HG02870 (cell line): Measurements from ENCODE around the gene GPR62.
"Not testable (repeated sequence)": the region's sequence is repeated elsewhere in the genome, so short reads cannot be mapped to it uniquely, and the experiment has no call there.

ENCODE experiments used
- ATAC-seq: cut with Tn5 transposase; IDR thresholded peaks from one replicate; pipeline ENCODE4 v1.9.1; 2021; ENCODE audit warnings: mild to moderate bottlenecking, moderate library complexity; ENCODE audit not compliant: unreplicated experiment

Gene GPR62

DNA sequence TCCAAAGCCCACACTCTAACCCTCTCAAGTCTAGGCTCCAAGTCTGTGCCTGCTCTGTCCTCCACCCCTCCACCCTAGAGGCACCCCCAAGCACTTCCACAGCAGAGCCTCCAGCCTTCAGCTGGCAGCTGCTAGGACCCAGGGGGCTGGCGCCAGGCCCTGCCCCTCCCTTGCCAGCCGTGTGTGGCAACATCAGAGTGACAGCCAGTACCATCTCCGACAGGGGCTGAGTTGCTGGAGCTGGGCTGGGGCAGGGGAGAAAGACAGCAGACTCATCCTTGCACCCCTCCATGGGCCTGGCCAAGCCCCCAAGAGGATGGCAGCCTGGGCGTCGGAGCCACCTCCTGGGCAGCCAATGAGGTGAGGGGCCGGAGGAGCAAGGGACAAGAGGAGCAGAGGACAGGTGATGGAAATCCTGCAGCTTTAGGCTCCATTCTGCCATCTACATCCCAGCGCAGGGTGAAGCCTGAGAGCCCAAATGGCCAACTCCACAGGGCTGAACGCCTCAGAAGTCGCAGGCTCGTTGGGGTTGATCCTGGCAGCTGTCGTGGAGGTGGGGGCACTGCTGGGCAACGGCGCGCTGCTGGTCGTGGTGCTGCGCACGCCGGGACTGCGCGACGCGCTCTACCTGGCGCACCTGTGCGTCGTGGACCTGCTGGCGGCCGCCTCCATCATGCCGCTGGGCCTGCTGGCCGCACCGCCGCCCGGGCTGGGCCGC, at the start of gene GPR62:
Gene GPR62, plus strand, starts transcription at position 207 of the 718 bp plus-strand sequence. Its CDS starts 272 bp downstream, at position 479.
- ATAC-seq = no peak

DNA sequence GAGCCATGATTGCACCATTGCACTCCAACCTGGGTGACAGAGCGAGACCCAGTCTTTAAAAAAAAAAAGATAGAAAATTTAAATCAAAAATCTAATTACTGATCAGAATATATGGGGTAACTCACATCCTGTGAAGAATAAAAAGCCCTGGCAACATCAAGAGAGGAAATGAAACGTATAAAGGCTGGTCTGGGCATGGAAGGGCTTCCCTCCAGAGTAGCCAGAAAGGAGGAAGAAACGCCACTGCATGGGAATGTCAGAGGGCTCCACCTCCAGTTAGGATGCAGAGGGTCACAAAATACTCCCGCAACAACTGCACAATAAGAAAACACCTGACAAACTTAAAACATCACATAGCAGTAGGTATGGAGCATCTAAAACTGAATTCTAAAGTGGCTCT, 47.2 kb upstream of the GPR62 start:
- ATAC-seq = no peak

- ATAC-seq = no peak
Measured at GRCh38 chr3:51916418-51916817, 38.8 kb upstream of the GPR62 start.

DNA sequence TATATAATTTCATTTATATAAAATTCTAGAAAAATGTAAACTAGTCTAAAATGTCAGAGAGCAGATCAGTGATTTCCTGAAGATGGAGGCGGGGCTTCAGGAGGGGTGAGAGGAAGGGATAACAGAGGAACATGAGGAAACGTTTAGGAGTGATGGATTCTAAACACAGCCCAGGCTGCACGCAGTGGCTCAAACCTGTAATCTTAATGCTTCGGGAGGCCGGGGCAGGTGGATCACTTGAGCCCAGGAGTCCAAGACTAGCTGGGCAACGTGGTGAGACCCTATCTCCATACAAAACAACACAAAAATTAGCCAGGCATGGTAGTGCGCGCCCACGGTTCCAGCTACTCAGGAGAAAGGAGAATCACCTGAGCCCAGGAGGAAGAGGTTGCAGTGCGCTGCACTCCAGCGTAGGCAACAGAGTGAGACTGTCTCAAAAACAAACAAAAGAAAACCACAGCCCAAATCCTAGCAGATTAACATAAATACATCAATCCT, 34.1 kb upstream of the GPR62 start:
- ATAC-seq = no peak

DNA sequence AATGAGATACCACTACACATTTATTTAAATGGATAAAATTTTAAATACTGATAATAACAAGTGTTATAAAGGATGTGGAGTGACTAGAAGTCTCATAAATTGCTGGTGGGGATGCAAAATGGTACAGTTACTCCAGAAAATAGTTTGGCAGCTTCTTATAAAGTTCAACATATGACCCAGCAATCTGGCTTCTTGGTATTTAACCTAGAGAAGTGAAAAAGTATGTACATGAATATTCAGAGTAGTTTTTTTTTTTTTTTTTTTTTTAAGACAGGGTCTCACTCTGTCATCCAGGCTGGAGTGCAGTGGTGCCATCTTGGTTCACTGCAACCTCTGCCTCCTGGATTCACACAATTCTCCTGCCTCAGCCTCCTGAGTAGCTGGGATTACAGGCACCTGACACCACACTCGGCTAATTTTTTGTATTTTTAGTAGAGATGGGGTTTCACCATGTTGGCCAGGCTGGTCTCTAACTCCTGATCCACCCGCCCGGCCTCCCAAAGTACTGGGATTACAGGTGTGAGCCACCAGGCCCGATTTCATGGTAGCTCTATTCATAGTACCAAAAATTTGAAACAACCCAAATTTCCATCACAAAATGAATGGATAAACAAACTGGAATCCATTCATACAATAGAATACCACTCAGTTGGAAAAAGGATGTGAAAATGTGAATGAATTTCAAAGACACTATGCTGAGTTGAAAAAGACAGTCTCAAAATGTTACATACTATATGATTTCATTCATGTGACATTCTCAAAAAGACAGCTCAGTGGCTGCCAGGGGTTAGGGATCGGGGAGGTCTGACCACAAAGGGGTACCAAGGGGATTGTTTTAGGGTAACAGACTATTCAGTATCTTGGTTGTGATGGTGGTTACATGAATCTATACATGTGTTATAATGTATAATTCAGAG, 27.9 kb upstream of the GPR62 start:
- ATAC-seq = no peak

DNA sequence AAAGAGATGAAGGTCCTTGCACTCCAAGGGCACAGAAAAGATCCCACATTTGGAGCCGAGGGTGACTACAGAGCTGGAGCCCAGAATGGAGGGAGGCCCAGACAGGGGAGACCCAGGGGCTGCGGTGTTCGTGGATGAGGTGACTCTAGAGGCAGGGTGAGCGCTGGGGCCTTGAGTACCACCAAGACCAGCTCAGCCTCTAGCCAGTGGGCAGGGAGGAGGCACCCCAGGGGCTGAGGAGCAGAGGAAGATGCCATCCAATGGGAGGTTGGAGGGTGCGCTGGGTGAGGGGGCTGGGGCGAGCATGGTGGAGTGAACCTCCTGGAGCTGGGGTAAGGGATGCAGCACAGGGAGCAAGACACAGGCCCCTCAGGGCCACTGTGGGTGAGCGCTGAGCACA, 26.7 kb upstream of the GPR62 start:
- ATAC-seq = no peak

DNA sequence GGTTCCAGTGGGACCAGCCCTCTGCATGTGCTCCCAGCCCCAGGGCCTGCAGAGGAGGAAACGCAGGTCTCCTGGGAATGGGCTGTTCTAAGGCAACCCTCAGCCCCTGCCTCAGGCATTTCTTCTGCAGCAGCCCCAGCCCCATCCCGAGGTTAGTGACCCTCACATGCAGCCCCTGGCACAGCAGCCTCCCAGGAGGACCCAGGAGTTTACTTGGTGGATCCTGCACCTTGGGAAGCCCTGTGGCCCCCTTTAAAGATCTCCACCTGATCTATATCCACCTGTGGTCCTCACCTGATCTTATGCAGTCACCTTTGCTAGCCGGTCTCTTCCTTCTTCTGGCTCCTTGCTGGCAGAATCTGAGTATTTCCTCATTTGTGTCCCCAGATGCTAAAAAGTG, 26.2 kb upstream of the GPR62 start:
- ATAC-seq = not testable (repeated sequence)

DNA sequence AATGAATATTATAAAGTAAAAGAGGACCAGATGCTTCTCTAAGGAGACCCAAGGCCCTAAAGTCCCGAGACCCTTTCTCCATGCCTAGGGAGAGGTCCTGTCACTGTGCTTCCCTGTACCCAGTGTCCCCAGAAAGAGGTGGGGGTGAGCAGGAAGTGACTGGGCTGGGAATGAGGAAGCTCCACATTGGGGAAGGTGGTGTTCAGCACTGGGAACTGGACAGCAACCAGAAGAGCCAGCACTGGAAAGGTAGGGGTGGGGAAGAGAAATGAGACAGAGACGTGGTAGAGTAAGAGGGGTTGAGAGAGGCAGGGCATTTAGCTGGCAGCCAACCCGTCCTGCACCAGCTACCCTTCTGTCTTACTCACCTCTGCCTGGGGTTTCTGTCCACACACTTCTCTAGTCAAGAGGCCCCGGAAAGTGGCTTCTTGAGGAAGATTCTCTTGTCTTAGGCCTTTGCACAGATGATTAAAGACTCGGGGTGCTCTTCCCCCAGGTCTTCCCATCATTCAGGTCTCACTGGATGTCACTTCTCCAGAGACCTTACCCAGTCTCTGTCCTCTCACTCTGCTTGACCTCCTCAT, 25.7 kb upstream of the GPR62 start:
- ATAC-seq = no peak

- no peak for ATAC-seq
Measured at GRCh38 chr3:51930439-51930838, 24.7 kb upstream of the GPR62 start.

DNA sequence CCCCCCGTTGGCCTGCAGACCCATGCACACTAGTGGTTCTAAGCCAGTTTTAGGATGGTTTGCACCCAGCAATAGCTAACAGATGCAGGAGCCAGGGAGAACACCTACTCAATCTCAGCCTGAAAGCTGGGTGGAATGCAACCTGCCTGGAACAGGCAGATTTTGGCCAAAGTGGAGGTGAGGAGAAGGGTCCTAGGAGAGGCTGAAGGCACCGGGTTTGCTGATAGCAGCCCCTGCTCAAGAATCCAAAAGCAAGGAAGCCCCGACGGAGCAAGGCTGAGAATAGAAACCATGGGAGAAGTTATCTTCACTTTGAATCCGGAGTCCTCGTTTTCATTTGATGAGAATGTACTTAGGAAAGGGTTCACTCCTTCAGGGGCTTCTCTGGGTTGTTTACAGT, 23.4 kb upstream of the GPR62 start:
- ATAC-seq = no peak

GRCh38 chr3:51932471-51933370, 22.5 kb upstream of the GPR62 start:
- no peak for ATAC-seq

DNA sequence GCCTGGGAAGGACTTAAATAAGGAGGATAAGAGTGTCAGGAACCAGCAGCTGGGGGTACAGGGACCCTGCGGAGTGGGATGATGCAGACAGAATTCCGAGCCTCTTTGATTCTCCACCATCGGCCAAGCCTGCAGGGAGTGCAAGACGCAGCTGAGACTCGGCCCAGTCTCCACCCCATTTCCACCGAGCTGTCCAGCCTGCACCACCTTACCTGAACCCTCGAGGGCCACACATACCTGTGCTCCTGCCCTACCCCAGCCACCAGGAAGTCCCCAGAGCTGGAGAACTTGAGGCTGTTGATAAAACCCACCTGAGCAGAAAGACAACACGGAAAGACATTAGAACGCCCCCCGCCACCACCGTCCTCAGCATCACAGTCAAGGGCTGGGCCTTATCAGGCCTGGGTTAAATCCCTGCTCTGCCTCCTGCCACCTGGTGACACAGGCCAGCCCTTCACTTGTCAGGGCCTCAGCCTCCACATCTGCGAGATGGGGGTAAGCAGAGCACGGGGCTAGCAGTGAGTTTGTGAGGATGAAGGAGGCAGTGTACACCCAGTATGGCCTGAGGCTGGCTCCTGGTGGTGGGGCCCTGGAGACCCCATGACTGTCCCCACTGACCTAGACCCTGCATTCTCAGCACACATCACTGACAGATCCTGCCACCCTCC, 21.6 kb upstream of the GPR62 start:
- ATAC-seq = no peak

DNA sequence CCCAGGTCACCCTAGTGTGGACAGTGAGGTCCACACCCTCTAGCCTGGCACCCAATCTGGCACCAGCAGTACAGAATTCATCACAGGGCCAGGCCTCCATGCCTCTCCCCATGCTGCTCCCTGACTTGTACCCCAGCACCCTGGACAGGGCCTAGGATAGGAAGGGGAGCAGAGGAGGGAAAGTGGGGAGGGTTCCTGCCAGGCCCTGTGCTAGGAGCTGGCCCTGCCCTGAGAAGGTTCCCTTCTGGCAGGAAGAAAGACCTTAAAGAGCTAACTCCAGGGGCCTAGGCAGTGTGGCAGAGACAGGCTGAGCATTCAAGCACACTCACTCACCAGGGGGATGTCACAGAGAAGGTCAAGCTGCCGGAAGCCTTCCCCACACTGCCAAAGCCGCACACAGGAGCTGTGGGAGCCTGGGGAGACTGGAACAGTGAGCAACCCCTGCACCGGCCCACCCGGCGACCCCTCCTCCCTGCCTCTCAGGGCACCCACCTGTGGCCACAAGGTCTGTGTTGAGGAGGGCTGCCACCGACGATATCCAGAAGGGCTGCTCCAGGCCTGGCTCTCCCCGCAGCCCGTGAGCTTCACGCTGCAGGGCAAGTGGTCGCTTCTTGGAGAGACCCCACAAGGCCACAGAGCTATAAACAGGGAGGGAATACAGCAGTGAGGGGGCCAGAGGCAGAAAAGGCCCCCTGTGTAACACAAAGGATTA, 20.9 kb upstream of the GPR62 start:
- ATAC-seq = no peak

- no peak for ATAC-seq
Measured at GRCh38 chr3:51934991-51935885, 19.9 kb upstream of the GPR62 start.

DNA sequence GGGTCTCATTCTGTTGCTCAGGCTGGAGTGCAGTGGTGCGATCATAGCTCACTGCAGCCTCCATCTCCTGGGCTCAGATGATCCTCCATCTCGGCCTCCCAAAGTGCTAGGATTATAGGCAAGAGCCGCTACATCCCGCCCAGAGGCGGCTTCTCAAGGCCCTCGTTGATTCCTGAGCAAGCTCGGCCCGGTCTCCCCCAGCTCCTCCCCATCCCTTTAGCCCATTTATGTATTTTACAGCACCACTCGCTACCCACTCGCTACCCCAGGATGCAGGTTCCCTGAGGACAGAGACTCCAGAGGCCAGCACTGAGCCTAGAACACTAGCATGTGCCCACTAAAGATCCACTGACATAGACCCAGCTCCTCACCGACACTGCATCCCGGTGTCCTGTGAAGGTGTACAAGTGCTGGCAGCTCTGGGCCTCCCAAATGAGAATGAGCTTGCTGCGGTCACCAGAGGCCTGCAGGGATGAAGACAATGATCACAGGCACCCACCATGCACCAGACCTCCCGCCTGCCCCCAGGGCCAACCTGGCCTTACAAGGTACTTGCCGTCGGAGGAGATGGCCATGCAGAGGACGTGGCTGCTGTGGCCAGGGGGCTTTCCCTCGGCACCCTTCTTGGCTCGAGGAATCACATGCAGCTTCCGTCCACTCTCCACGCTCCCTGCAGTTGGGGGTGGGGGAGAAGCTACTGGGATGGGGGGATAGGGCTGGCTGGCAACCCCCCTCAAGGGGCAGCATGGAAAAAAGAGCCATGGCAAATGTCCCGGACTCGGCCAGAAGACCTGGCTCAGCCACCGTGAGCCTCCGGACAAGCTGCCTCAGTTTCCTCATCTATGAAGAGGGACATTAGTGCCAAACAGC, 19.1 kb upstream of the GPR62 start:
- no peak for ATAC-seq

DNA sequence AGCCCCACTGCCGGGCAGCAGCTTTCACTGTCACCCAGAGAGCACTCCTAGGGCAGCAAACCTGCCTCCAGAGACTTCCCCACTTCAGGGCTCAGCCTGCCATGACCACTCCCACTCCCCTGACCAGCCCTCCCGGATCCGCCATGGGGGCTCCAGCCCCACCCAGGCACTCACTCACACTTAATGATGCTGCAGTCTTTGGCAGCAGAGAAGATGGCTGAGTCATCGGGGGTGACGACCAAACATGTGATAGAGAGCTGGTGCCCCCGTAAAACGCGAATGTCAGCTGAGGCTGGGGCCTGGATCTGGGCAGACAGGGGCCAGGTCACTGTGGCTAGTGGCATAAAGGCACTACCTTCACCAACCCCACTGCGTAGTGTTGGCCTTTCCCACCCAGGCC, 18.2 kb upstream of the GPR62 start:
- ATAC-seq = no peak
